Loucy (cell line): ENCODE data around the gene RBFOX2.

Source experiments
- H2AFZ ChIP-seq: fragments of 200-600 bp; sonication (generic); 2 replicates; pipeline ENCODE4 v1.6.0; 2016; ENCODE audit warnings: antibody characterized with exemption, mild to moderate bottlenecking, low read length, moderate library complexity
- H3F3A ChIP-seq: fragments of 200-600 bp; 2 replicates; pipeline ENCODE4 v1.6.0; 2016; ENCODE audit warnings: antibody characterized with exemption, low read depth, mild to moderate bottlenecking
- H3K27me3 ChIP-seq: fragments of 200-600 bp; sonication (generic); 2 replicates; pipeline ENCODE4 v1.6.1; 2014; ENCODE audit warnings: low read length, mild to moderate bottlenecking; ENCODE audit not compliant: insufficient read depth, poor library complexity, severe bottlenecking
- H3K36me3 ChIP-seq: fragments of 200-600 bp; sonication (generic); 2 replicates; pipeline ENCODE4 v1.6.1; 2016; ENCODE audit warnings: low read length; ENCODE audit not compliant: insufficient read depth
- H3K4me1 ChIP-seq: fragments of 200-600 bp; sonication (generic); 2 replicates; pipeline ENCODE4 v1.5.1; 2014; ENCODE audit warnings: low read length, mild to moderate bottlenecking; ENCODE audit not compliant: insufficient read depth, poor library complexity, severe bottlenecking
- H3K4me2 ChIP-seq: fragments of 200-600 bp; sonication (generic); 2 replicates; pipeline ENCODE4 v1.6.0; 2014; ENCODE audit warnings: antibody characterized with exemption, low read length, low read depth, mild to moderate bottlenecking; ENCODE audit not compliant: poor library complexity, severe bottlenecking
- H3K4me3 ChIP-seq: fragments of 200-600 bp; sonication (generic); 2 replicates; pipeline ENCODE4 v1.5.1; 2014; ENCODE audit warnings: low read length, mild to moderate bottlenecking, mixed read lengths; ENCODE audit not compliant: poor library complexity, severe bottlenecking
- H3K79me2 ChIP-seq: fragments of 200-600 bp; sonication (generic); 2 replicates; pipeline ENCODE4 v1.6.1; 2014; ENCODE audit warnings: low read length; ENCODE audit not compliant: insufficient read depth
- H3K9ac ChIP-seq: fragments of 200-600 bp; sonication (generic); 2 replicates; pipeline ENCODE4 v1.6.0; 2014; ENCODE audit warnings: mild to moderate bottlenecking, low read depth, low read length, moderate library complexity; ENCODE audit not compliant: poor library complexity, severe bottlenecking
- H3K9me2 ChIP-seq: fragments of 200-600 bp; sonication (generic); replicated peaks from 2 replicates; pipeline ENCODE4 v1.6.1; 2016; ENCODE audit warnings: low read depth, low read length, mixed read lengths
- H3K9me3 ChIP-seq: fragments of 200-600 bp; sonication (generic); 2 replicates; pipeline ENCODE4 v1.6.1; 2014; ENCODE audit warnings: mild to moderate bottlenecking, antibody characterized with exemption, low read length, low read depth; ENCODE audit not compliant: insufficient read depth
- H4K20me1 ChIP-seq: fragments of 200-600 bp; sonication (generic); 2 replicates; pipeline ENCODE4 v1.6.0; 2014; ENCODE audit warnings: antibody characterized with exemption, low read length, mild to moderate bottlenecking; ENCODE audit not compliant: insufficient read depth, poor library complexity, severe bottlenecking
- EZH2phosphoT487 ChIP-seq: fragments of 200-600 bp; IDR thresholded peaks from 2 replicates; pipeline ENCODE4 v1.6.1; 2018; ENCODE audit warnings: antibody characterized with exemption, mild to moderate bottlenecking, moderate library complexity, borderline replicate concordance
- TF ChIP-seq, protein P1 (sequence below): fragments of 200-600 bp; sonication (generic); conservative IDR thresholded peaks from 2 replicates; pipeline ENCODE4 v1.5.1; 2014; ENCODE audit warnings: mild to moderate bottlenecking, antibody characterized with exemption, low read length

Gene RBFOX2

DNA sequence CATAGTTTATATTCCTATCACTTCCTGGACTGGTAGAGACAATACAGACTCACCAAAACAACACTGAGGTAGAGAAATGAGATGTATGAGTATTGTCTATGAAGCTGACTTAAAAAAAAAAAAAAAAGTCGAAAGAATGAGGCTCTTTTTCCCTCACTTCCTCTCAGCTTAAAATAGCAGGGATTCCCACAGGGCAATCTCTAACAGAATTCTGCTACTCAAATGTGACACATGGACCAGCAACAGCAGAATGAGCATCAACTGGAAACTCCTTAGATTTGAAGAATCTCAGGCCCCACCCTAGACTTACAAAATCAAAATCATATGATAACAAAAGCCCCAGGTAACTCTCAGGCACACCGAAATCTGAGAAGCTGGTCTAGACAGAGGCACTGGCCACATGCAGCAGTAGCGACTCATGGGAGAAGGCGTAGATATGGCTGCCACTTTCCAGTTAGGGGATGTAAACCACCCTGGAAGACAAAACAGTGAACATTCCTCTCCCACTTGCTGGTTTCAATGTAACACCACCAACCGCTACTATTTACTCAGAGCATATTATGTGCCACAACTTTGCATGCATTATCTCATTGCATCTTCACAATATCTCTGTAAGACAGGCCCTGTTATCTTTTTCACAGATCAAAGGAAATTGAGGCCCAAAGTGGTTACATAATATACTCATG lies 128.0 kb downstream of the RBFOX2 start:
- H3F3A ChIP-seq = peaks cover 20% of the 10 kb centered on the region
- H3K9ac ChIP-seq = peak overlapping the region; percentile 58
- no peaks in the 10 kb centered on the region for H3K9me2 ChIP-seq
- H3K4me1 ChIP-seq = peaks cover 66% of the 10 kb centered on the region
- TF ChIP-seq, protein P1, sequence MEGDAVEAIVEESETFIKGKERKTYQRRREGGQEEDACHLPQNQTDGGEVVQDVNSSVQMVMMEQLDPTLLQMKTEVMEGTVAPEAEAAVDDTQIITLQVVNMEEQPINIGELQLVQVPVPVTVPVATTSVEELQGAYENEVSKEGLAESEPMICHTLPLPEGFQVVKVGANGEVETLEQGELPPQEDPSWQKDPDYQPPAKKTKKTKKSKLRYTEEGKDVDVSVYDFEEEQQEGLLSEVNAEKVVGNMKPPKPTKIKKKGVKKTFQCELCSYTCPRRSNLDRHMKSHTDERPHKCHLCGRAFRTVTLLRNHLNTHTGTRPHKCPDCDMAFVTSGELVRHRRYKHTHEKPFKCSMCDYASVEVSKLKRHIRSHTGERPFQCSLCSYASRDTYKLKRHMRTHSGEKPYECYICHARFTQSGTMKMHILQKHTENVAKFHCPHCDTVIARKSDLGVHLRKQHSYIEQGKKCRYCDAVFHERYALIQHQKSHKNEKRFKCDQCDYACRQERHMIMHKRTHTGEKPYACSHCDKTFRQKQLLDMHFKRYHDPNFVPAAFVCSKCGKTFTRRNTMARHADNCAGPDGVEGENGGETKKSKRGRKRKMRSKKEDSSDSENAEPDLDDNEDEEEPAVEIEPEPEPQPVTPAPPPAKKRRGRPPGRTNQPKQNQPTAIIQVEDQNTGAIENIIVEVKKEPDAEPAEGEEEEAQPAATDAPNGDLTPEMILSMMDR = no peak
- TF ChIP-seq EZH2phosphoT487 = no peak
- H3K4me2 ChIP-seq = peak overlapping the region; percentile 77
- no peaks in the 10 kb centered on the region for H3K36me3 ChIP-seq
- peaks cover 11% of the 10 kb centered on the region for H3K79me2 ChIP-seq
- H2AFZ ChIP-seq = peak overlapping the region; percentile 14; the same call in 1 of the 2 replicates
- H4K20me1 ChIP-seq = no peaks in the 10 kb centered on the region
- peak overlapping the region; percentile 56 for H3K4me3 ChIP-seq
- H3K9me3 ChIP-seq = no peaks in the 10 kb centered on the region
- no peaks in the 10 kb centered on the region for H3K27me3 ChIP-seq

DNA sequence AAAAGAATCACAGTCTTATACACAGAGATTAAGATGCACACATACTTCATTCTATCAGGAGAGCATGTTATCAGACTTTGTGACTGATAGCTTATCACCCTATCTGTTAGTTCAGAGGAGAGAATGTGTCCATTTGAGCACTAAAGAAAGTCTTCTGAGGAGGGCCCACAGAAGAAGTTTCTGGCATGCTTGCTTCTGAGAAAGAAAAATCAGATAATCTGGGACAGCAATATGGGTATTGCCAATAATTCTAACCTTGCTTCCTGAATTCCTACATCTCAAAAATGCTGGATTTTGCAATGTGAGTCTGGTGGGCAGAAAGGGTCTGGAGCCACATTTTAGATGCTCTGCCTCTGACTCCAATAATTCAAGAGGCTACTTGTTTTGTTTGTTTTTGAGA lies 128.9 kb downstream of the RBFOX2 start:
- Histone ChIP-seq H3K9me2 (no peaks in the 10 kb centered on the region), H2AFZ (no peak overlapping the region), H3K36me3 (no peaks in the 10 kb centered on the region), H4K20me1 (no peaks in the 10 kb centered on the region), H3K4me2 (peak overlapping the region; percentile 77), H3K4me3 (peak overlapping the region; percentile 56), H3F3A (peaks cover 20% of the 10 kb centered on the region), H3K27me3 (no peaks in the 10 kb centered on the region), H3K9ac (peak overlapping the region; percentile 58), H3K4me1 (peaks cover 74% of the 10 kb centered on the region), H3K9me3 (no peaks in the 10 kb centered on the region), H3K79me2 (peaks cover 11% of the 10 kb centered on the region)
- TF ChIP-seq EZH2phosphoT487 = no peak
- TF ChIP-seq, protein P1 = no peak

DNA sequence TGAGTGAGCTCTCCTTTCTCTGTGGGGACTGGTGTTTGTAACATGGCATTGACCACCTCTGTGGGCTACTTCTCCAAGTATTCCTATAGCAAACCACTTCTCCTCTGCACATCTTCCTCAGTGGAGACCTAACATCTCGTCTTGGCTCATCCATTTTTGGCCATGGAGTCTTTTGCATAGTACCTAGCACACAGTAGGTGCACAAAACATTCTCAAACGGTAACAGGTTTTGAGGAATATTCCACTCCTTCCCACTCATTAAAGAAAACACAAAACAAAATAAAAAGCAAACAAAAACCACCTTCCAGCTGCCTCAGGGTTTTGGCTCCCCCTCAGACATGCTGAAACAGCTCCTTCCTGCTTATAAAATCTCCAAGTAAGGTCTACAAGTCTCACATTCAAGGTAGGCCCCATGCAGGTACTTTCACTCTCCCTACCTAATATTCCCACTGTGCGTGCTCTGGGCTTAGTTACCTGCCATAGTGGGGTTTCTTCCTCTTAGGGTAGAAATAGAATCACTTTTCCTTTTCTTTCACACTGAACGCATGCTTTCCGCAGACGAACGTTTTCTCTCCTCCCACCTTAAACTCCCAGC lies 132.4 kb downstream of the RBFOX2 start:
- H3K9me2 ChIP-seq = no peaks in the 10 kb centered on the region

More for the DNA sequence above, 132.4 kb downstream of the RBFOX2 start:
- Histone ChIP-seq H3K79me2 (0 out of 2 replicates have a peak, but pooled peaks cover 4% of the 10 kb centered on the region), H3K4me2 (no peak overlapping the region), H4K20me1 (no peaks in the 10 kb centered on the region), H3K9me3 (no peaks in the 10 kb centered on the region), H3K4me3 (no peak overlapping the region), H3F3A (peaks cover 11% of the 10 kb centered on the region), H2AFZ (no peak overlapping the region), H3K27me3 (no peaks in the 10 kb centered on the region), H3K4me1 (peaks cover 65% of the 10 kb centered on the region), H3K9ac (no peak overlapping the region), H3K36me3 (no peaks in the 10 kb centered on the region)
- TF ChIP-seq EZH2phosphoT487 = no peak
- TF ChIP-seq, protein P1 = no peak
